GM18499 (cell line): ENCODE data around the gene POU2F3.

Experiments used
- ATAC-seq: cut with Tn5 transposase; IDR thresholded peaks from one replicate; pipeline ENCODE4 v1.9.1; 2021; ENCODE audit warnings: moderate number of reproducible peaks; ENCODE audit not compliant: insufficient read depth, unreplicated experiment

The POU2F3 gene

DNA sequence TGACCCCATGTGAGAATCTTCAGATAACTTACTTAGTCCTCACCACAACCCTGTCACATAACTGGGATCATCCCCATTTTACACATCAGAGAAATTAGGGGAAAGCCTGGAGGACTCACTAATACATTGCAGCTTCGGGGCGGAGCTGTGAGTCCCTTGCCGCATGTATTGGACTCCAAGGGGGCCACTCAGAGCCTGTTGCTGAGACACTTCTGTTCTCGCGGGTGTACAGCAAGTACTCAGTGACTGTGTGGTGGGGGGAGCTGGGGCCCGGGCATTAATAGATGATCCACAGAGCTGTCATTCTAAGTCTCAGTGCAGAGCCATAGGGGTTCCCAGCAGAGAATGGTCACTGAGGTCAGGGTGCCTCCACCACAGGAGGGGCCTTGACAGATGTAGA lies 15.6 kb upstream of the POU2F3 start:
- ATAC-seq: no peak

DNA sequence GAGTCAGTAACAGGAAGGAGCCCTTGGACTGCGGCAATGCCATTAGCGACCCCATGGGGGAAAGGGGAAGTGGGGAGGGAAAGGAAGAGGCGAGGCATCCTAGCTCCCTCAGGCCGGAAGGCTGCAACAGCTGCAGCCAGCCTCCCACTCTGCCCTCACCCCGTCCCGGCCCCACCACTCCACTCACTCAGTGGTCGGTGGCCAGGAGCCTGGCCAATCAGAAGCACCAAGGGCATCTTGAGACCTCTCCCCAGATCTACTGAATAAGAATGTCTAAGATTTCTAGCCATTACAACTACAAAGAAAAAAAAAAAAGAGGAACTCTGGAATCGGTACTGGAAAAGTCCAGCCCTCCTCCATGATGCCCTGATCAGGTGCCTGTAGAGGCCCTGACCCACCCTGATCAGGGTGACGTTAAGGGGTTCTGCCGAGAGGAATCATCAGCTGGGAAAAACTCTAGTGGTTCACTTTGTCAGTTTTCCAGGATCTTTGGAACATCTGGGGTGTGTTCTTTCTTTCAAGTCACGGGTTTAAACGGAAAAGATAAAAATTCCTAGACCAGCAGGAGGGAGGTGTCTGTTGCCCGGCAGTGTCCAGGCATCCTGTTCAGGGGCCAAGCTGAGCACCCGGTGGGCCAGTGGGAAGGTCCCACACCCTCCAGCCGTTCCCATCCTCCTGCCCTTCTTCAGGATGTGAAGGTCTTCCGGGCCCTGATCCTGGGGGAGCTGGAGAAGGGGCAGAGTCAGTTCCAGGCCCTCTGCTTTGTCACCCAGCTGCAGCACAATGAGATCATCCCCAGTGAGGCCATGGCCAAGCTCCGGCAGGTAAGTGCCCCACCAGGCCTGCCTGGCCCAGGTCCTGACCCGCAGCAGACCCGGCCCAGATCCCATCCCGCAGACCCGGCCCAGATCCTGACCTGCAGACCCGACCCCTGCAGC lies 14.7 kb upstream of the POU2F3 start:
- no peak for ATAC-seq

DNA sequence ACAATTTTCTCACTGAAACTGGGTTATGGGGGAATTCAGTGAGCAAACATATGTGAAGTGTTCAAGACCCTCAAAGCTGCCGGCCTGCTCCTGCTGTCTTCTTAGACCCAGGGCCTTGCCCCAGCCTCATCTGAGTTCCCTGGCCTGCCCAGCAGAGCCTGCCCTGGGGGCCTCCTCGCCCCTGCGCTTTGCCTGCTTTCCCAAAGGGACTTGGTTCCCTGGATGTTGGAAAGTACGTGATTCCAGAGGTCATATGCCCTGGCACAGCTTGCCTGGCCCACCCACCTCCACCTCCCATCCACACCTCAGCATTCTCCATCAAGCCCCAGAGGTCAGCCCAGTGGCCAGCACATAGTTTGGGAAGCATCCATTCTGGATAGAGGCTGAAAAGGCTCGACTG lies 13.7 kb upstream of the POU2F3 start:
- ATAC-seq: no peak

DNA sequence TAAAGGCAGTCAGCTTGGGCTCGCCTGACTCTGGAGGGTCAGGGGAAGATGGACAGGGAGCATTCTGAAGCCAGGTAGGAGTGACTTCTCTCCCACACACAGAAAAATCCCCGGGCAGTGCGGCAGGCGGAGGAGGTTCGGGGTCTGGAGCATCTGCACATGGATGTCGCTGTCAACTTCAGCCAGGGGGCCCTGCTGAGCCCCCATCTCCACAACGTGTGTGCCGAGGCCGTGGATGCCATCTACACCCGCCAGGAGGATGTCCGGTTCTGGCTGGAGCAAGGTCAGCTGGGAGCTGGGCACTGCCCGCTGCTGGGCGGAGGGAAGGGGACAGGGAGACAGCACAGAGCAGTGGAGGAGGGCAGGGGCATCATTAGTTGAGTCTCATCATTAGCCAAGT lies 13.2 kb upstream of the POU2F3 start:
- ATAC-seq: no peak

DNA sequence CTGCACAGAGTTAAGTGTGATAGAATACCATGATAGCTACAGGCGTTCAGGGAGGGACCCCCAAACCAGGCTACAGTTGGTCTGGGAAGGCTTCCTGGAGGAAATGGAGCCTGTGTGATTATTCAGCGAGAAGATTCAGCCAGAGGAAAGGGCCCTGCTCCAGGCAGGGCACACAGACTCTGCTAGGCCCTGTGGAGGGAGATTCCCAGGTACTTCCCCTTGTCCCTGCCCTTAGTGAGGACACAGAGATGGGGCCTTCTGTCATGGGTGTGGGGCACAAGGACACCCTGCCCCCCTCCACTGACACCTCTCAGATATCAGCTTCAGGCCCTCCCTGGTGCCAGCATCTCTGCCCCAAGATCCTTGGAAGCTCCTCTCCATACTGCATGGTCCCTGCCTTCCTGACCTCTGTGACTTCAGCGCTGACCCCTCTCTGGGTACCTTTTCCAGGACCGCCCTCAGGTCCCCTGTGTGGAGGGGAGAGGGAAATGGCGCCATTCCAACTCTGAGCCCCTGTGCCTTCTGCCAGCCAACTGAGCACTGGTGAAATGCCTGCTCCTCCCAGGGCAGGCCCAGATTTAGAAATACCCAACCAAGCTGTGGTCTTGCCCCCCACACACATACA lies 12.6 kb upstream of the POU2F3 start:
- no peak for ATAC-seq

DNA sequence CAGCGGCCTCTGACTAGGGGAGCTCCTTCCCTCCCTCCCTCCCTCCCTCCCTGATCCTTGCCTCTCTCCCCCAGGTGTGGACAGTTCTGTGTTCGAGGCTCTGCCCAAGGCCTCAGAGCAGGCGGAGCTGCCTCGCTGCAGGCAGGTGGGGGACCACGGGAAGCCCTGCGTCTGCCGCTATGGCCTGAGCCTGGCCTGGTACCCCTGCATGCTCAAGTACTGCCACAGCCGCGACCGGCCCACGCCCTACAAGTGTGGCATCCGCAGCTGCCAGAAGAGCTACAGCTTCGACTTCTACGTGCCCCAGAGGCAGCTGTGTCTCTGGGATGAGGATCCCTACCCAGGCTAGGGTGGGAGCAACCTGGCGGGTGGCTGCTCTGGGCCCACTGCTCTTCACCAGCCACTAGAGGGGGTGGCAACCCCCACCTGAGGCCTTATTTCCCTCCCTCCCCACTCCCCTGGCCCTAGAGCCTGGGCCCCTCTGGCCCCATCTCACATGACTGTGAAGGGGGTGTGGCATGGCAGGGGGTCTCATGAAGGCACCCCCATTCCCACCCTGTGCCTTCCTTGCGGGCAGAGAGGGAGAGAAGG lies 11.1 kb upstream of the POU2F3 start:
- ATAC-seq: no peak

DNA sequence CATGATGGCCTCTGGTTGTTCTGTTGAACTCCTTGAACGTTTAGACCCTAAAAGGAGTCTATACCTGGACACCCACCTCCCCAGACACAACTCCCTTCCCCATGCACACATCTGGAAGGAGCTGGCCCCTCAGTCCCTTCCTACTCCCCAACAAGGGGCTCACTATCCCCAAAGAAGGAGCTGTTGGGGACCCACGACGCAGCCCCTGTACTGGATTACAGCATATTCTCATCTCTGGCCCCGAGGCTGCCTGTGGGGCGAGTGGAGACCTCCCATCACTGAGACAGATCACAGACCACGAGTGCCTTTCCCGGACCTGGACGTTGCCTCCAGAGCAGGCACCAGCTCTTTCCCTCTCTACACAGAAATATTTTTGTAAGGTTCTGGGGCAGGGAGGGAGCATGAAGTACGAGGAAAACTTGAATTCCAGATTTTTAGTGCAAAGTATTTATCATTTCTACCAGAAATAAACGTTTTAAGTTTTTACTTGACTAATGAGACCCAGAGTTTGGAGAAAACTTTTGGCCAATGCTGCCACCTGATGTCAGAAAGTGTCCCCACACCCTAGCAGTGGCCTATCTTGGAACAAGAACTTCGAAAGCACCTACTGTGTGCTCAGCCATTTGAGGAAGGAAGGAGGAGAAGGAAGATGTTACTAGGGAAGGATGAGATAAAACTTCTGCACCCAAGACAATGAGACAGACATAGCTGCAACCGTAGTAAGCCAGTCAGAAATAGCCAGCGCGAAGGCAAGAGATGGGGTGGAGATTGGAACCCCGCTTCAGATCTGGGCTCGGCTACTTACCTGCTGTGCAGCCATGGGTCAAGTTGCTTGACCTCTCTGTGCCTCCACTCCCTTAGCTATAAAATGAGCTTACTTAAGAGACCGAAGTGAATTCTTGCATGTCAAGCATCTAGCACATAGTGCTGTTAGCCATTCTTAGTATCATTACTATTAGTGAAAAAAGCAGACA lies 10.2 kb upstream of the POU2F3 start:
- no peak for ATAC-seq

DNA sequence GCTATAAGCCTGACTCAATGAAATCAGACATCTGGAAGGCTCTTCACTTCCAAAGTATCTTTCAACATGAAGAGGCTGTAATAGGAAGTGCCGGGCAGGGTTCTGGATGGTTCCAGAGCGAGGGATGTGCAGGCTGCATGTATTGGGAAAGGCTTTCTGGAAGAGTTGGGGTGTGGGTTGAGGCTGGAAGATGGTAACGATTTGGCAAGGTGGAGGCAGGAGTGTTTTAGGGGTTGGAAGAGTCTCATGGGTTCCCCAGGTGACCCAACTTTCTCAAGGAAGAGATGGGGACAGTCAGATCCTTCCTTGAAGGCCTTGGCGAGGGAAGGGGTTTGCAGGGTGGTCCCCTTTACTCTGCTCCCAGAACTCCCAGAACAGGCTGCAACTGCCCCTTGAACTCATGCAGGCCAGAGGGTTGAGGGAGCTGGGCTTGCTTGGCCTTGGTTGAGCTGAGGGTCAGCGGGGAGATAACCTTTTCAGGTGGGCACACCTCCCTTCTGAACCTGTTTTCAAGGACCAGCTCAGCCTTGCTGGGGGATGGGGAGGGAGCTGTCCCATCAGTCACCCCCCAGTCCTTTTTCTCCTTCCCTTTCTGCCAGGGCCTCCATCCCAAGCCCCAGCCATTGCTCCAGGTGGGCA lies 9.4 kb upstream of the POU2F3 start:
- ATAC-seq: no peak

DNA sequence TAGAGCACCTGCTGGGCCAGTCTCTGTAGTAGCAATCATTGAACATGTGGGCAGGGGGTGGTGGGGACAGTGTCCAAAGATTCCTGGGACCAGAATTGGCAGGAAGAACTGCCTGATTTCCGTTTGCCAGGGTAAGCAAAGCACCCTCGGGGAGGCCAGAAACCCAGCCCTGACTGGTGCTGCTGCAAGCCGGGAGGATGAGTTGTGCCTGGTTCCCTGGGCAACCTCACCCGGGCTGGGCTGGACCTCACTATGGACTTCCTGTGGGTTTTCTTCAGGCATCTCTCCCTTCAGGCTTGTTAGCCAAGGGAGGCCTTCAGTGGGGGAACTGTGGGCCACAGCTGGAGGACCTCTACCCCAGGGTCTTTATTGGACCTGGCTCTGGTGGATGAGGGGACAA lies 8.0 kb upstream of the POU2F3 start:
- no peak for ATAC-seq

DNA sequence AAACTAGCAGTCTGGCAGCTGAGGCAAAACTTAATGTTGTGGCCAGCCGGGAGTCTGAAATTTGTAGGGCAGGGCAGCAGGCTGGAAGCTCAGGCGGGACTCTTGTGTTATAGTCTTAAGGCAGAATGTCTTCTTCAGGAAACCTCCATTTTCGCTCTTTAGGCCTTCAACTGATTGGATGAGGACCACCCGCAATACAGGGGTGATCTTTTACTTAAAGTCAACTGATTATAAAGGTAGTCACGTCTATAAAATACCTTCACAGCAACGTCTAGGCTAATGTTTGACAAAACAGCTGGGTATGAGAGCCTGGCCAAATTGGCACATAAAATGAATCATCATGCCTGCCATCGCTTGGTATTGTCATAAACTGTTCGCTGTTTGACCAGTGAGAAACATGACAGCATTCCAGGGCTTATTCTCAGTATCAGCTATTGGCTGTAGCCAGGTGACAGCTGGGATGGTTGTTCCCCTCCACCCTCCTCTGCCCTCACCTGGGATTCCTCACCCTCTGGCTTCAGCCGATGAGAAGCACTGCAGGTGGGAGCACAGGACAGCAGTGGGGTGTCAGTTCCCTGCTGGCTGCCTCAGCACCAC lies 6.6 kb upstream of the POU2F3 start:
- ATAC-seq: no peak

DNA sequence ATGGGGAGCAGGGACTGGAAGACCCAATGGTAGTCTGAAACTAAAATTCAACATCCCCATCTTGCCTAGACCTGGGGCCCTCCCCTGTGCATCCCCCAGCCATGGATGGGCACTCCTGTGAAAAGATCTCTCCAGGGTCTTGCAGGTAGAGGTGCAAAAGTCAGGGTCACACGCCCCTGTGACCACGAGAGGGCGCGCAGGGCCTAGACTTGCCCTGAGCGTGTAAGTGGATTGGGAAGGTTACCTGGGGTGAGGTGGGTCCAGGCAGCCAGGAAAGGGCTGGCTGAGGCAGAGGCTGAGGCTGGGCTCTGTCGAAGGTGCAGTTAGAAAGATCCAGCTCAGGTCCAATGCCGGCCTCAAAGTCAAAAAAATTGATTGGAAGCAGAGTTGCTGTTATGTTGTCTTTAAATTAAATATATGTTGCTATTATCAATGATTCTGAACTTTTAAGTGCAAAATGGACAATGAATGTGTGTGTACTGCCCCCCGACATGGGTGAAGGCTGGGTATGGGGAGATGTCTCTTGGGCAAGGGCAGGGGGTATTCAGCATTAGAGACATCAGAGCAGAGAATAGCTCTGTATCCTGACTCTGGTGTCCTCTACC lies 4.8 kb upstream of the POU2F3 start:
- no peak for ATAC-seq

DNA sequence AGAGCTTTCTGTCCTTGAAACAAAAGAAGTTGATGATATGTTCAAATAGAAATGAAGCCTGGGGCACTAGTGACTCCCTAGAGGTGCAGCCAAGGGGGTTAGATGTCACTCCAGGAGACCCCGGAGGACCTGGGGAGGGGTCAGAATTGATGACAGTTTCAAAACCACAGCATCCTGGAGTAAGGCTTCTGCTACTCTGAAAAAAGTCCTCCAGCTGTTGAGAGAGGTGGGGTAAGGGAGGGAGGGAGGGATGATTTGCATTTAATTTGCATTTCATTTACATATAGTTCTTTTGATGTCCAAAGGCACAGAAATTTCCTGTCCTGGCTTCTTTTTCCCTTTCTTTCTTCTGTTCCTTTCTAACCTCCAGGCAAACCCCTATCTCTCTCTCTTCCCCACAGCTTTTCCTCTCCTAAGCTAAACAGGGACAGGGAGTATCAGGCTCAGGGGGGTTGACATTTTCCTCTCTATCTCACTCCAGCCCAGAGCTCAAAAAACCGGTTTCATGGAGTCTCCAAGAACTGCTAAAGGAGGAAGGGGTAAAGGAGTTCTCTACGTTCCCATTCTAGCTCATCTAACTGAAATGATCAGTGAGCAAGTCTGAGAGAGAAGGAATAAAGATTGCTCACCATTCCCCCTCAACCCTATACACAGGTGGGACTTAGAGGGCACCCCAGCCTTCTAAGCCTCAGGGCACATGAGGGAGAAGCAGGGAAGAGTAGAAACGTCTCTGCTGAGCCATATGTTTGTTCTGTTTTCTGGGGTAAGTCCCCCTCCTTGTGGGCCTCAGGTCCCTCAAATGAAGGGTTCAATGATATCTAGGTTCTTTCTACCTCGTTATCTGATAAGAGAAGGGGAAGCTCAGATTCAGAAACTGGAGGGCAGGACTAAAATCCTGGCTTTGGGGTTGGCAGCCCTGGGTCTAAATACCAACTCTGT lies 3.5 kb upstream of the POU2F3 start:
- ATAC-seq: no peak

DNA sequence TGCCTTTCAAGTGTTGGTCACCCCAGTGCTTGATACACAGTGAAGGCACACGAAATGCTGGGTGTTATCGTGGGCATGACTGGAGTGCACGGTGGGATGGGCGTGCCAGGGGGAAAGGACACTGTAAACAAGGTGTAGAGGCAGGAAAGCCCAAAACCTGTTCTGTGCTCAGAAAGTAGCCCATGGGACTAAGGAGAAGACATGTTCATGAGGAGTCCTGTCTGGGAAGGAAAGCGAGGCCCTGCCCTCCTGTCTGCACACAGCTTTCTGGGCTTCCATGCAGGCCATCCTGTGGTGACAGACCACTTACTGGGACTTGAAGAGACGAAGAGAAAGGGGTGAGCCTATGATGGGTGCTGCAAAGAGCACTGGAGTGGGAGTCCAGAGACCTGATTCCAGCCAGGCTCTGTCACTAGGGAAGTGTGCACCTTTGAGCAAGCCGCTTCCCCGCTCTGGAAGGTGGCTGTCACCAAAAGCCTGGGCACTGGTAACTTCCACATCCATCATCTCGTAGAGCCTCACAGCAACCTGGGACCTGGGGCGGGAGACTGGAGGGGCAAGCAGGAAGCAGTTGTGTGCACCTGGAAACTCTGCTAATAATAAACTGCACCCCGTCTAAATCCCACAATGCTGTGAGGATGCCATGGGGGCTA lies 846 bp upstream of the POU2F3 start:
- no peak for ATAC-seq

DNA sequence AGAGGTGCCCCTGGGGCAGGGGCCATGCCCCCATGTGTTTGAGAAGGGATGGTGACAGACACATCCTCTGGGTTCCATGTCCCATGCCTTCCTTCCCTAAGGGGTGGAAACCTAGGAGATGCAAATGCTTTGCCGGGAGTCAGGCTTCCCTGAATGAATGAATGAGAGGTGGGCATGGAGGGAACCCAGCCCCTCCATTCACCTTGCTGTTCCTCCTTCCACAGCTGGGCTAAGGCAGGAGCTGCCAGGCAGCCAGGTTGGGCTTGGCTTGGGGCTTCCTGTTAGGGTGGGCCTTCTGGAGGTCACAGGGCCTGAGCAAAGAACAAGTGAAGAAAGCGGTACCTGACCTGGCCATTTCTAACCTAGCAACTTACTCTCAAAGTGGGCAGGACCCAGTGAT lies 926 bp downstream of the POU2F3 start:
- ATAC-seq: no peak

DNA sequence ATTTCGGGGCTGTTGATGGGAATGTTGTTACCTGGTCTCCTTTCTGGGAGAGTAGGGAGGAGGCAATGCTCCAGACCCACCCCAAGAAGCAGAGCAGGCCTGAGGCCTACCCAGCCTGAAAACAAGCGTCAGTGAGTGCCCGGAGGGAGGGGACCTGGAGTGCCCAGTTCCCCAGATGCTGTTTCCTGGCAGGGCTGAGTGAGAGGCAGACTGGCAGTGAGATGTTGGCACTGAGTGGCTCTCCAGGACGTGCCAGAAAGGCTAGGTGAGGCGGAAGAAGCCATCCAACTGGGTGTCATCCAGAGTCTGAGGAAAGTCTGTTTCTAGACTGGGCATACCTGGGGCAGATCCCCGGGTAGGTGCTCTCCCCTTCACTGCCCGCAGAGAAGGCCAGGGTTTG lies 1.3 kb downstream of the POU2F3 start:
- no peak for ATAC-seq

DNA sequence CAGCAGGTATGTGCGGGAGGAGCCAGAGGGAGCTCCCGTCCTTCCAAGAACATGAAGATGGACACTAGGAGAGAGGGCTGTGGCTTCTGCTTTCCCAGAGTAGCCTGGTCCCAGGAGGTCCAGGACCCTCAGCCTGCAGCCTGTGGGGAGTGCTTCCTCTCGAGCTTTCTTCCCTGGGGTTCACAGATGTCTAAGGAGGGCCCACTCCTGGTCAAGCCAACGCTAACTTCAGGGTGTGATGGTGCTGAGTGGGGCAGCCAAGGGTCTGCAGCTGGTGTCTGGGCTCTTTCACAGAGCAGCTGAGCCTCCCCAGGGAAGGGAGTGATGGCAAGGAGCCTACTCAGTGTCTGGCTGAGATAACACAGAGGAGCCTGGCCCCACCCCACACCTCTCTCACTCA lies 3.3 kb downstream of the POU2F3 start:
- no peak for ATAC-seq

DNA sequence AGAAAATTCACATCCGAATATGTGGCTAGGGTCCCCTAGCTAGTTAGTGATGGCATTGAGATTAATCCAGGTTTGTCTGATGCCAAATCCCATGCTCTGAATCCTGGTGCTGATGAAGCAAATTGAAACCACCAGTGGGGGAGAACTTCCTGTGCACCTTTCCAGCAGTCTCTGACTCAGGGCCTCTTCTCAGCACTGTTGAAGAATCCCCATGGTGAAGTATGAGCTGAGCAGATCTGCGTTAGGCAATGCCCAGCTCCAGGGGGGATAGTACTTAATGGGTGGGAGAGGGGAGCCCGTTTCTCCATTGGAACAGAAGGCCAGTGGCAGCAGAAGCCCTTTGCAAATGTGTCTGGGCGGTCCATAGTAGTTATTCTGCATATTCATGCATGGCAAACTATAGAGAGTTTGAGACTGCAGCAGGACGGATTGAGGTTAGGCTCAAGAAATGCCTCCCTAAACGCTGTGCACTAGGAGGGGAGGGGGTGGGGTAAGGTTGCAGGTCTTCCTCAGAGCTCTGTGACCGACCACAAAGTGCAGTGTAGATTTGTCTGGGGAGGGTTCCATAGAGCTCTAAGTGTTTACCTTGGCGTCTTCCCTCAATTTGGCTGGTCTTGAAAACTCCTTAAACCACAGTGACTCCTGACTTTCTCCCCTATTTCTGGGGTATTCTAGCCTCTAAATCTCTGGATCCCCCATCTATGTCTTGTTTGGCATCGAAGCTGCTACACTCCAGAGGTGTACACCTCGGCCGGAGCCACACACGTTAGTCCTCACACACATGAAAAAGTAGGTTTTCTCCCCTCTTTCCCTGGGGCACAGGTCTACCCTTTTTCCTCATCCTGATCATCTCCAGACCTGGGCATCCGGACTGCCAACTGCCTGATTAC lies 4.8 kb downstream of the POU2F3 start:
- ATAC-seq: no peak
